Measurements from ENCODE around the gene ZFTA.

ZFTA gene

DNA sequence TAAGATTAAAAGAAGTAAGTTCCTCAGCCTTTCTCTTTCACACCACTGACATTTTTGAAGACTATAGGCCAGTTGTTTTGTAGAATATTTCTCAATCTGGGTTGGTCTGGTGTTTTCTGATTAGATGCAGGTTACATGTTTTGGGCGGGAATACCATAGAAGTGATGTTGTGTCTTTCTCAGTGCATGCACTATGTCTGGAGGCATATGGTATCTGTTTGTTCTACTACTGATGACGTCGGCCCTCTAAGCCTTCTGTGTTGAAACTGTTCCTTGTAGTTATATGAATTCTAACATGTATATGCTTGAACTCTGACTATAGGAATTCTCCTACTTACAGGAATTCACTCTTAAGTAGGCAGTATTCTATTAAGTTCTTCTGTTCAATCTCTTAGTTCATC is 21.6 kb downstream of the ZFTA start:
- H3K4me3 ChIP-seq (ENCODE audit: low read length in 2 of 2) = no peak overlapping the region
- H3K9me3 ChIP-seq (ENCODE audit: control insufficient read depth in 2 of 2, low read length in 2 of 2) = no peaks in the 10 kb centered on the region
- peaks cover under 1 to 11% of the 10 kb centered on the region in 2 donors for H3K36me3 ChIP-seq (ENCODE audit: control insufficient read depth in 2 of 2, insufficient read depth in 2 of 2, low read length in 2 of 2)
- H3K27ac ChIP-seq (ENCODE audit: low read length) = no peak overlapping the region
- no peak overlapping the region for H3K9ac ChIP-seq (ENCODE audit: low read length in 2 of 2)
- H3K27me3 ChIP-seq (ENCODE audit: control insufficient read depth in 1 of 2, insufficient read depth in 2 of 2, low read length in 2 of 2) = no peaks in the 10 kb centered on the region
- H3K4me1 ChIP-seq (ENCODE audit: control insufficient read depth, insufficient read depth, low read length) = no peaks in the 10 kb centered on the region

DNA sequence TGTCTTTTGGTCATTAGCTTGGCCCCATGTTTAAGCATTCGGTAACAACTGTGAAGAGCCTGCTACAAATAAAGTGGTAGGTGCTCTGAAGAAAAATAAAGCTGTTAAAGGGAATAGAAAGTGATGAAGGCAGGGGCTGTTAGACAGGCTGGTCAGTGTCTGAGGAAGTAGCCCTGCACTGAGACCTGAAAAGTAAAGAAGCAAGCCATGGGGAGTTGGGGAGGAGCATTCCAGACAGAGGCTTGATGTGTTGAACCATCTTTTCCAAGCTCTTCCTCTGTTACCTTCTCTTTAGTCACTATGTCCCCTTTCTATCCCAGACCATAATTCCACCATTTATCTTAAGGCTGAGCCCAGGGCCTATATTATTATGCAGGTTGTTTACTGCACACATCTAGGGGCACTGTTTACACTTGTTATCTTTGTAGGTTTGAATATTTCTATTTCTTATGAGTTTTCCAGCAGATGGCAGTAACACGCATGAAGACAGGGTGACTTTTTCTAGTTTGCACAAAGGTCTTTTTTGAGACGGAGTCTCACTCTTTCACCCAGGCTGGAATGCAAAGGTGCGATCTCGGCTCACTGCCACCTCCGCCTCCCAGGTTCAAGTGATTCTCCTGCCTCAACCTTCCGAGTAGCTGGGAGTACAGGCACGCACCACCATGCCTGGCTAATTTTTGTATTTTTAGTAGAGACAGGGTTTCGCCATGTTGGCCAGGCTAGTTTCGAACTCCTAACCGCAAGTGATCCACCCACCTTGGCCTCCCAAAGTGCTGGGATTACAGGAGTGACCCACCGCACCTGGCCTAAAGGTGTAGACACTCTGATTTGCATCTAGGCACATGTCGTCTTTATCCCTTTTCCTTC is 23.0 kb downstream of the ZFTA start:
- Histone ChIP-seq H3K36me3 (ENCODE audit: control insufficient read depth in 2 of 2, insufficient read depth in 2 of 2, low read length in 2 of 2) (peaks cover 0 to 4% of the 10 kb centered on the region in 2 donors), H3K4me3 (ENCODE audit: low read length in 2 of 2) (no peak overlapping the region), H3K4me1 (ENCODE audit: control insufficient read depth, insufficient read depth, low read length) (no peaks in the 10 kb centered on the region), H3K27me3 (ENCODE audit: control insufficient read depth in 1 of 2, insufficient read depth in 2 of 2, low read length in 2 of 2) (no peaks in the 10 kb centered on the region), H3K9me3 (ENCODE audit: control insufficient read depth in 2 of 2, low read length in 2 of 2) (no peaks in the 10 kb centered on the region), H3K9ac (ENCODE audit: low read length in 2 of 2) (no peak overlapping the region), H3K27ac (ENCODE audit: low read length) (no peak overlapping the region)

DNA sequence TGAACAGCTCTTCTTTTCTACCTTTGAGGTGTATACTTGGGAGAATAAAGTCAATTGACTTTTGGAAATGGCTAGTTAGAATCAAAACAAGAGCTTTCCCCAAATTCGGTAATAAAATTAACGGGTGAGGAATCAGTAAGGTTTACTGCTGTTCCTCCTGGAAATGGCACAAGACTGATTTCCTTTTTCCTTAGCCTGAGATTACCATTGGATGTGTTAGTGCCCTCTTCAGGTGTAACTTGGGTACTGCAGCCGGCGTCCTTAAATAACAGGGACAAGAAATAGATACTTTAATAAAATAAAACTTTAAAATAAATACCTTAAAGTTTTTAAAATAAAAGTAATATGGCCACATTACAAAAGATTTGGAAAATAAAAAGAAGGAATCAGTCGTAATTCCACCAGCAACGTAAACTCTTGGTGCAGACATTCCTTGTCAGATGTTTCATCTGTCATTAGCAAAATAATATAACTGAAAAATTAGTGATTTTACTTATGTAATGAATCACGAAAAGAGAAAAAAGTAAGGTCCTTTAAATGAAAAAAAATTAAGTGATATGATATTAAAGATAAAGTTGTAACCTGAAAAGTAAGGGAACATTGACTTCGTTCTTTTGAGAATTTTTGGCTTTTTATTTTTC is 29.7 kb downstream of the ZFTA start:
- H3K4me3 ChIP-seq (ENCODE audit: low read length in 2 of 2) = no peak overlapping the region
- H3K9ac ChIP-seq (ENCODE audit: low read length in 2 of 2) = no peak overlapping the region

DNA sequence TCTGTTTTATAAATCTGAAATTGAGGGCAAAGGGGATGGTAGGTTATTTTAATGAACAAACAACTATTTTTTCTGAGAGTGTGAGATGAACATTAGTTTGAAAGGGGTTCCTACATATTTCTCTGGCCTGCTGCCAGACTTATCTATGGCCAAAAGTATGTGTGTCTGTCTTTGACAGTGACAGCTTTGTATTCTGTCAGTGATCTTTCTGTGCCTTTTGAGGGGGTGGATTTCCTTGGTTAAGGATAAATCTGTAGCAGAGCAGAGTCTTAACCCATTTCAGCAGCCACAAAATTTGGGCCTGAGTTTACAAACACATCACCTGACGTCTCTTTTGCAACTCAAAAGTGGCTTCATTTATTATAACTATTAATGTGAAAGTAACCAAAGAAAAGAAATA is 30.9 kb downstream of the ZFTA start:
- no peak overlapping the region for H3K27ac ChIP-seq (ENCODE audit: low read length)
- no peaks in the 10 kb centered on the region for H3K9me3 ChIP-seq (ENCODE audit: control insufficient read depth in 2 of 2, low read length in 2 of 2)
- H3K9ac ChIP-seq (ENCODE audit: low read length in 2 of 2) = no peak overlapping the region

More for the DNA sequence above, 29.7 kb downstream of the ZFTA start:
- Histone ChIP-seq H3K4me1 (ENCODE audit: control insufficient read depth, insufficient read depth, low read length) (no peaks in the 10 kb centered on the region), H3K27ac (ENCODE audit: low read length) (no peak overlapping the region), H3K27me3 (ENCODE audit: control insufficient read depth in 1 of 2, insufficient read depth in 2 of 2, low read length in 2 of 2) (no peaks in the 10 kb centered on the region), H3K9me3 (ENCODE audit: control insufficient read depth in 2 of 2, low read length in 2 of 2) (no peaks in the 10 kb centered on the region), H3K36me3 (ENCODE audit: control insufficient read depth in 2 of 2, insufficient read depth in 2 of 2, low read length in 2 of 2) (no peaks in the 10 kb centered on the region)

DNA sequence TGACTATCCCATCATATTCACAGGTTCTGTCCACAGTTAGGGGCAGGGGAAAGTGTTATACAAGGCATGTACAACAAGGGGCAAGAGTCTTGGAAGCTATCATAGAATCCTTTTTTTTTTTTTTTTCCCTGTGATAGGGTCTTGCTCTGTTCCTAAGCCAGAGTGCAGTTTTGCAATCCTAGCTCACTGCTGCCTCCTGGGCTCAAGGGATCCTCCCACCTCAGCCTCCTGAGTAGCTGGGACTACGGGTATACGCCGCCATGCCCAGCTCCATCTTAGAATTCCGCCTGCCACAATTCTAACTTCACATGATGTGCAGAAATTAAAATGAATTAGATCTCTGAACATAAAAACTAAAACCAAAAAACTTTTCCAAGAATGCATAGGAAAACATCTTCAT is 31.7 kb downstream of the ZFTA start:
- Histone ChIP-seq H3K9me3 (ENCODE audit: control insufficient read depth in 2 of 2, low read length in 2 of 2) (no peaks in the 10 kb centered on the region), H3K27me3 (ENCODE audit: control insufficient read depth in 1 of 2, insufficient read depth in 2 of 2, low read length in 2 of 2) (no peaks in the 10 kb centered on the region), H3K4me3 (ENCODE audit: low read length in 2 of 2) (no peak overlapping the region), H3K27ac (ENCODE audit: low read length) (no peak overlapping the region), H3K4me1 (ENCODE audit: control insufficient read depth, insufficient read depth, low read length) (no peaks in the 10 kb centered on the region), H3K36me3 (ENCODE audit: control insufficient read depth in 2 of 2, insufficient read depth in 2 of 2, low read length in 2 of 2) (no peaks in the 10 kb centered on the region), H3K9ac (ENCODE audit: low read length in 2 of 2) (no peak overlapping the region)

More for the DNA sequence above, 30.9 kb downstream of the ZFTA start:
- Histone ChIP-seq H3K36me3 (ENCODE audit: control insufficient read depth in 2 of 2, insufficient read depth in 2 of 2, low read length in 2 of 2) (no peaks in the 10 kb centered on the region), H3K27me3 (ENCODE audit: control insufficient read depth in 1 of 2, insufficient read depth in 2 of 2, low read length in 2 of 2) (no peaks in the 10 kb centered on the region), H3K4me1 (ENCODE audit: control insufficient read depth, insufficient read depth, low read length) (no peaks in the 10 kb centered on the region), H3K4me3 (ENCODE audit: low read length in 2 of 2) (no peak overlapping the region)

DNA sequence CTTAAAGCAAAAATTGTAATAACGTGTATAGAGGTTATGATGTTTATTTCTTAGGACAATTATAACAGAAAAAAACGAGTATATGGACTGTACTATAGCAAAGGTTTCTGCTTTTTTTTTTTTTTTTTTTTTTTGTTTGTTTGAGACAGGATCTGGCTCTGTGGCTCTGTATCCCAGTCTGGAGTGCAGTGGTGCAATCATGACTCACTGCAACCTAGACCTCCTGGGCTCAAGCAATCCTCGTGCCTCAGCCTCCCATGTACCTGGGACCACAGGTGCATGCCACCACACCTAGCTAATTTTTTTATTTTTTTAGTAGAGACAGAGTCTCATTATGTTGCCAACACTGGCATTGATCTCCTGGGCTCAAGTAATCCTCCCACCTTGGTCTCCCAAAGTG is 39.2 kb downstream of the ZFTA start:
- peaks cover 0 to 2% of the 10 kb centered on the region in 2 donors for H3K36me3 ChIP-seq (ENCODE audit: control insufficient read depth in 2 of 2, insufficient read depth in 2 of 2, low read length in 2 of 2)
- H3K4me1 ChIP-seq (ENCODE audit: control insufficient read depth, insufficient read depth, low read length) = no peaks in the 10 kb centered on the region
- H3K27me3 ChIP-seq (ENCODE audit: control insufficient read depth in 1 of 2, insufficient read depth in 2 of 2, low read length in 2 of 2) = no peaks in the 10 kb centered on the region
- no peak overlapping the region for H3K27ac ChIP-seq (ENCODE audit: low read length)
- H3K4me3 ChIP-seq (ENCODE audit: low read length in 2 of 2) = no peak overlapping the region
- H3K9me3 ChIP-seq (ENCODE audit: control insufficient read depth in 2 of 2, low read length in 2 of 2) = no peaks in the 10 kb centered on the region
- no peak overlapping the region for H3K9ac ChIP-seq (ENCODE audit: low read length in 2 of 2)

DNA sequence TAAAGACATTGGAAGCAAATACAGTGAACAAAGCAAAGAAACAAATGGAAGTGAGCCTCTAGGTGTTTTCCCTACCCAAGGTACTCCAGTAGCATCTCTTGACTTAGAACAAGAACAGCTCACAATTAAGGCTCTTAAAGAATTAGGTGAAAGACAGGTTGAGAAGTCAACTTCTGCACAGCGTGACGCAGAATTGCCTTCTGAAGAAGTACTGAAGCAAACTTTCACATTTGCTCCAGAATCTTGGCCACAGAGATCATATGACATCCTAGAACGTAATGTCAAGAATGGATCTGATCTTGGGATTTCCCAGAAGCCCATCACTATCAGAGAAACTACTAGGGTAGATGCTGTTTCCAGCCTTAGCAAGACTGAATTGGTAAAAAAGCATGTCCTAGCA is 48.0 kb downstream of the ZFTA start:
- Histone ChIP-seq H3K4me3 (ENCODE audit: low read length in 2 of 2) (no peak overlapping the region), H3K27ac (ENCODE audit: low read length) (no peak overlapping the region), H3K9me3 (ENCODE audit: control insufficient read depth in 2 of 2, low read length in 2 of 2) (no peaks in the 10 kb centered on the region), H3K27me3 (ENCODE audit: control insufficient read depth in 1 of 2, insufficient read depth in 2 of 2, low read length in 2 of 2) (no peaks in the 10 kb centered on the region), H3K9ac (ENCODE audit: low read length in 2 of 2) (no peak overlapping the region), H3K4me1 (ENCODE audit: control insufficient read depth, insufficient read depth, low read length) (no peaks in the 10 kb centered on the region), H3K36me3 (ENCODE audit: control insufficient read depth in 2 of 2, insufficient read depth in 2 of 2, low read length in 2 of 2) (peaks cover 0 to 4% of the 10 kb centered on the region in 2 donors)

DNA sequence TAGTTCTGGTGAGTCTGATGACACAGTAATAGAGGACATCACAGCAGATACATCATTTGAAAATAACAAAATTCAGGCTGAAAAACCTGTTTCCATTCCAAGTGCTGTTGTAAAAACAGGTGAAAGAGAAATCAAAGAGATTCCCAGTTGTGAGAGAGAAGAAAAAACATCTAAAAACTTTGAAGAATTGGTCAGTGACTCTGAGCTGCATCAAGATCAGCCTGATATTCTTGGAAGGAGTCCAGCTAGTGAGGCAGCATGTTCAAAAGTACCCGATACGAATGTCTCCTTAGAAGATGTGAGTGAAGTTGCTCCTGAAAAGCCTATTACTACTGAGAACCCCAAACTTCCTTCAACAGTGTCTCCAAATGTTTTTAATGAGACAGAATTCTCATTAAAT is 48.6 kb downstream of the ZFTA start:
- H3K9me3 ChIP-seq (ENCODE audit: control insufficient read depth in 2 of 2, low read length in 2 of 2) = no peaks in the 10 kb centered on the region
- peaks cover 0 to 4% of the 10 kb centered on the region in 2 donors for H3K36me3 ChIP-seq (ENCODE audit: control insufficient read depth in 2 of 2, insufficient read depth in 2 of 2, low read length in 2 of 2)
- no peaks in the 10 kb centered on the region for H3K27me3 ChIP-seq (ENCODE audit: control insufficient read depth in 1 of 2, insufficient read depth in 2 of 2, low read length in 2 of 2)
- H3K27ac ChIP-seq (ENCODE audit: low read length) = no peak overlapping the region
- no peak overlapping the region for H3K4me3 ChIP-seq (ENCODE audit: low read length in 2 of 2)
- no peaks in the 10 kb centered on the region for H3K4me1 ChIP-seq (ENCODE audit: control insufficient read depth, insufficient read depth, low read length)
- H3K9ac ChIP-seq (ENCODE audit: low read length in 2 of 2) = no peak overlapping the region

DNA sequence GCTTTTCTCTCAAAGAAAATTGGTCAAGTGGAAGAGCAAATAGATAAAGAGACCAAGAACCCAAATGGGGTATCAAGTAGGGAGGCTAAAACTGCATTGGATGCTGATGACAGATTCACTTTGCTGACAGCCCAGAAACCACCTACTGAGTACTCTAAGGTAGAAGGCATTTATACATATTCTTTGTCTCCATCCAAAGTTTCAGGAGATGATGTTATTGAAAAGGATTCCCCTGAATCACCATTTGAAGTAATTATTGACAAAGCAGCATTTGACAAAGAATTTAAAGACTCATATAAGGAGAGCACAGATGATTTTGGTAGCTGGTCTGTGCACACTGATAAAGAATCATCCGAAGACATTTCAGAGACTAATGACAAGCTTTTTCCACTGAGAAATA is 49.6 kb downstream of the ZFTA start:
- no peak overlapping the region for H3K27ac ChIP-seq (ENCODE audit: low read length)
- no peak overlapping the region for H3K9ac ChIP-seq (ENCODE audit: low read length in 2 of 2)
- H3K4me1 ChIP-seq (ENCODE audit: control insufficient read depth, insufficient read depth, low read length) = no peaks in the 10 kb centered on the region
- H3K4me3 ChIP-seq (ENCODE audit: low read length in 2 of 2) = no peak overlapping the region
- H3K27me3 ChIP-seq (ENCODE audit: control insufficient read depth in 1 of 2, insufficient read depth in 2 of 2, low read length in 2 of 2) = no peaks in the 10 kb centered on the region
- H3K9me3 ChIP-seq (ENCODE audit: control insufficient read depth in 2 of 2, low read length in 2 of 2) = no peaks in the 10 kb centered on the region
- H3K36me3 ChIP-seq (ENCODE audit: control insufficient read depth in 2 of 2, insufficient read depth in 2 of 2, low read length in 2 of 2) = peaks cover 0 to 4% of the 10 kb centered on the region in 2 donors
